HL-60 (cell line): ENCODE results near the gene H2BK1.

Source experiments
- GABPA ChIP-seq: IDR thresholded peaks from 2 replicates; pipeline ENCODE4 v1.6.1; 2012; ENCODE audit warnings: low read depth
- POLR2AphosphoS5 ChIP-seq: IDR thresholded peaks from 2 replicates; pipeline ENCODE4 v1.6.1; 2012; ENCODE audit warnings: low read depth
- SPI1 ChIP-seq: IDR thresholded peaks from 2 replicates; pipeline ENCODE4 v1.6.1; 2012; ENCODE audit warnings: low read depth, mild to moderate bottlenecking, borderline replicate concordance
- TF ChIP-seq, protein P1 (sequence below): IDR thresholded peaks from 2 replicates; pipeline ENCODE4 v1.6.1; 2012; ENCODE audit warnings: low read depth; ENCODE audit not compliant: insufficient replicate concordance
- TF ChIP-seq, protein P2 (sequence below): IDR thresholded peaks from one replicate; pipeline ENCODE4 v1.5.1; 2011; ENCODE audit warnings: low read length, control low read depth, inconsistent platforms; ENCODE audit not compliant: insufficient read depth

DNA sequence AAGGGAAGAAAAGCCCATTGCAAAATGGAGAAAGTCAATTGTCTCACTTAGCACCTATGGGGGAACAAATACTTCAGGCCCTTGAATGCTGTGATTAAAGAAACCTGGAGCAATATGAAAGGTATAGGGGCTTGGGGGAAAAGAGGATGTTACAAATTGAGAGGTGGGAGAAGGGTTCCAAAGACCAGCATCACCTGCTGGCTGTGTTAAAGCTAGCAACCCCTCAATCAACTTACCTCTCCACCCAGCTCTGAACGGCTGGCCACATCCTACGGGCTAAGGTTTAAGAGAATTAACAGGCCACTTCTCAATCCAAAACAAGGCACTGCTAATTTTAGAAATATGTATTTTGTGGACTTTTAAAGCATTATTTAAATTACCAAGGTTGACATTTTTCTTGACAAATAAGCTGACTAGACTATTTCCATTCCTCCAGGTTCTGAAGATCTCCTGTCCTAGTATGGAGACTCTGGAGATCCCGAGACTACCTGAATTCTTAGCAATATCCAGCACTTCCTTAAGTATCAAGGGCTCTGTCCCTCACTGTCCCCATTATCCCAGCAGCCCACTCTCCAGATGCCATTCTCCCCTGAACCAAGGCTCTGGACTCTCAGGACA, 976 bp upstream of the H2BK1 start:
- TF ChIP-seq, protein P1, sequence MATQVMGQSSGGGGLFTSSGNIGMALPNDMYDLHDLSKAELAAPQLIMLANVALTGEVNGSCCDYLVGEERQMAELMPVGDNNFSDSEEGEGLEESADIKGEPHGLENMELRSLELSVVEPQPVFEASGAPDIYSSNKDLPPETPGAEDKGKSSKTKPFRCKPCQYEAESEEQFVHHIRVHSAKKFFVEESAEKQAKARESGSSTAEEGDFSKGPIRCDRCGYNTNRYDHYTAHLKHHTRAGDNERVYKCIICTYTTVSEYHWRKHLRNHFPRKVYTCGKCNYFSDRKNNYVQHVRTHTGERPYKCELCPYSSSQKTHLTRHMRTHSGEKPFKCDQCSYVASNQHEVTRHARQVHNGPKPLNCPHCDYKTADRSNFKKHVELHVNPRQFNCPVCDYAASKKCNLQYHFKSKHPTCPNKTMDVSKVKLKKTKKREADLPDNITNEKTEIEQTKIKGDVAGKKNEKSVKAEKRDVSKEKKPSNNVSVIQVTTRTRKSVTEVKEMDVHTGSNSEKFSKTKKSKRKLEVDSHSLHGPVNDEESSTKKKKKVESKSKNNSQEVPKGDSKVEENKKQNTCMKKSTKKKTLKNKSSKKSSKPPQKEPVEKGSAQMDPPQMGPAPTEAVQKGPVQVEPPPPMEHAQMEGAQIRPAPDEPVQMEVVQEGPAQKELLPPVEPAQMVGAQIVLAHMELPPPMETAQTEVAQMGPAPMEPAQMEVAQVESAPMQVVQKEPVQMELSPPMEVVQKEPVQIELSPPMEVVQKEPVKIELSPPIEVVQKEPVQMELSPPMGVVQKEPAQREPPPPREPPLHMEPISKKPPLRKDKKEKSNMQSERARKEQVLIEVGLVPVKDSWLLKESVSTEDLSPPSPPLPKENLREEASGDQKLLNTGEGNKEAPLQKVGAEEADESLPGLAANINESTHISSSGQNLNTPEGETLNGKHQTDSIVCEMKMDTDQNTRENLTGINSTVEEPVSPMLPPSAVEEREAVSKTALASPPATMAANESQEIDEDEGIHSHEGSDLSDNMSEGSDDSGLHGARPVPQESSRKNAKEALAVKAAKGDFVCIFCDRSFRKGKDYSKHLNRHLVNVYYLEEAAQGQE = no peak
- TF ChIP-seq POLR2AphosphoS5 (no peak), SPI1 (no peak), GABPA (no peak)
- TF ChIP-seq, protein P2, sequence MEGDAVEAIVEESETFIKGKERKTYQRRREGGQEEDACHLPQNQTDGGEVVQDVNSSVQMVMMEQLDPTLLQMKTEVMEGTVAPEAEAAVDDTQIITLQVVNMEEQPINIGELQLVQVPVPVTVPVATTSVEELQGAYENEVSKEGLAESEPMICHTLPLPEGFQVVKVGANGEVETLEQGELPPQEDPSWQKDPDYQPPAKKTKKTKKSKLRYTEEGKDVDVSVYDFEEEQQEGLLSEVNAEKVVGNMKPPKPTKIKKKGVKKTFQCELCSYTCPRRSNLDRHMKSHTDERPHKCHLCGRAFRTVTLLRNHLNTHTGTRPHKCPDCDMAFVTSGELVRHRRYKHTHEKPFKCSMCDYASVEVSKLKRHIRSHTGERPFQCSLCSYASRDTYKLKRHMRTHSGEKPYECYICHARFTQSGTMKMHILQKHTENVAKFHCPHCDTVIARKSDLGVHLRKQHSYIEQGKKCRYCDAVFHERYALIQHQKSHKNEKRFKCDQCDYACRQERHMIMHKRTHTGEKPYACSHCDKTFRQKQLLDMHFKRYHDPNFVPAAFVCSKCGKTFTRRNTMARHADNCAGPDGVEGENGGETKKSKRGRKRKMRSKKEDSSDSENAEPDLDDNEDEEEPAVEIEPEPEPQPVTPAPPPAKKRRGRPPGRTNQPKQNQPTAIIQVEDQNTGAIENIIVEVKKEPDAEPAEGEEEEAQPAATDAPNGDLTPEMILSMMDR = no peak
